ENCODE results near the gene SLC35F2.

DNA sequence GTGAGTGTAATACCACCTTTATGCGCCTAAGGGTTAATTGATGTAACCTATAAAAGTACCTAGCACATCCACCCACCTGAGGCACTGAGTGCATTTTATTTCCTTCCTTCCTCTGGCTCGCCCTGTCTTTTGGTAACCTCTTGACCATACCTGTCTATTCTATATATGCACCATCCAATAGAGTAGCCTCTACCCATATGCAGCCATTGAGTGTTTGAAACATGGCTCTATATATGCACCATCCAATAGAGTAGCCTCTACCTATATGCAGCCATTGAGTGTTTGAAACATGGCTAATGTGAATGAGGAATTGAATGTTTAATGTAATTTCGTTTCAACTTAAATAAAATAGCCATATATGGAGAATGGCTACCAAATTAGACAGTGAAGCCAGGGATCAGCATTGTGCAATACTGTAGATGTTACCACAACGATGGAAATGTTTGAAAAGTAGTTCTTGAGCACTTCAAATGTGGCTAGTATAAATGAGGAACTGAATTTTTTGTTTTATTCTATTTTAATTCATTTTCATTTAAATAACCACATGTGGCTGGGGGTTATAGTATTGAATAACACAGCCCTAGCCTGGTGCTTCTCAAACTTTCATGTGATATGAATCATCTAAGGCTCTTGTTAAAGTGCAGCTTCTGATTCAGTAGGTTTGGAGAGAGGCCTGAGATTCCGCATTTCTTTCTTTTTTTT is 33.8 kb downstream of the SLC35F2 start:
- TF ChIP-seq, protein P1, sequence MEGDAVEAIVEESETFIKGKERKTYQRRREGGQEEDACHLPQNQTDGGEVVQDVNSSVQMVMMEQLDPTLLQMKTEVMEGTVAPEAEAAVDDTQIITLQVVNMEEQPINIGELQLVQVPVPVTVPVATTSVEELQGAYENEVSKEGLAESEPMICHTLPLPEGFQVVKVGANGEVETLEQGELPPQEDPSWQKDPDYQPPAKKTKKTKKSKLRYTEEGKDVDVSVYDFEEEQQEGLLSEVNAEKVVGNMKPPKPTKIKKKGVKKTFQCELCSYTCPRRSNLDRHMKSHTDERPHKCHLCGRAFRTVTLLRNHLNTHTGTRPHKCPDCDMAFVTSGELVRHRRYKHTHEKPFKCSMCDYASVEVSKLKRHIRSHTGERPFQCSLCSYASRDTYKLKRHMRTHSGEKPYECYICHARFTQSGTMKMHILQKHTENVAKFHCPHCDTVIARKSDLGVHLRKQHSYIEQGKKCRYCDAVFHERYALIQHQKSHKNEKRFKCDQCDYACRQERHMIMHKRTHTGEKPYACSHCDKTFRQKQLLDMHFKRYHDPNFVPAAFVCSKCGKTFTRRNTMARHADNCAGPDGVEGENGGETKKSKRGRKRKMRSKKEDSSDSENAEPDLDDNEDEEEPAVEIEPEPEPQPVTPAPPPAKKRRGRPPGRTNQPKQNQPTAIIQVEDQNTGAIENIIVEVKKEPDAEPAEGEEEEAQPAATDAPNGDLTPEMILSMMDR (IDR thresholded peaks at IDR 0.05): no peak
- no peak for TF ChIP-seq POLR2A (IDR thresholded peaks at IDR 0.05)

All from vagina (tissue), 2 donors.